ENCODE data around the gene ZNF644. TPM values are rescaled to one million over a fixed set of nuclear protein-coding genes. Genes with fewer than 3 reads are reported as not detected.

ZNF644 gene
- total RNA-seq, 1 experiment from 2014 or later, result 55.9 TPM

DNA sequence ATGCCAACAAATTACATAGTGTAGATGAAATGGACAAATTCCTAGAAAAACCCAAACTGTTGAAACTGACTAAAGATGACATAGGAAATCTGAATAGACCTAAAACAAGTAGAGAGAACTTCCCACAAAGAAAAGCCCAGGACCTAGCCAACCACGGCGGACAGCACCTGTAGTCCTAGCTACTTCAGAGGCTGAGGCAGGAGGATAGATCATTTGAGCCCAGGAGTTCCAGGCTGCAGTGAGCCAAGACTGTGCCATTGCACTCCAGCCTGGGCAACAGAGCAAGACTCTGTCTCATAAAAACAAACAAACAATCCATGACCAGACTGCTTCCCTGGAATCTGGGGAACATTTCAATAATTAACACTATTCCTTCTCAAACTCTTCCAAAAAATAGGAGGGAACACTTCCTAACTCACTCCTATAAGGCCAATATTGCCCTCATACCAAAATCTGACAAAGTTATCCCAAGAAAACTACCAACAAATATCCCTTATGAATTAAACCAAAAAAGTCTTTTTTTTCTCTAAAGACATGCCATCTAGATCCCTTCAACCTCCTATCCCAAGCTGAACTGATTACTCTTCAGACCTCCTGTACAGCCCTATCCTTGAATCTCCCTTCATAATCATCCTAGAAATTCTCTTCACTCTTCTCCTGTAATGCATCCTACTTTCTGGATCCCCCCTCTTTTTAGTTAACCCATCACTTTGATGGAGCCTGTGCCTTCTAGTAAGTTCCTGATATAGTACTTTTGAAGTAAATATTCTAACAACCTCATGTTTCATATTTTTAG, 15.5 kb downstream of the ZNF644 start:
- no peaks in the 10 kb centered on the region for H3K27me3 ChIP-seq (ENCODE audit: insufficient read depth, low read length)
- no peak overlapping the region for H3K4me2 ChIP-seq (ENCODE audit: low read length)
- no peaks in the 10 kb centered on the region for H3K36me3 ChIP-seq (ENCODE audit: control insufficient read depth in 1 of 2, insufficient read depth in 2 of 2, low read length in 2 of 2)
- ATAC-seq (no peak), DNase-seq (ENCODE audit: low read depth, low spot score) (no peak)
- ChIA-PET POLR2A (no interaction called here), CTCF (no interaction called here), RAD21 (ENCODE audit: low non-redundant PET in 1 of 2, low total read pairs in 2 of 2, uncharacterized antibody in 2 of 2, unreplicated experiment in 2 of 2) (no interaction called here)
- H4K20me1 ChIP-seq (ENCODE audit: insufficient read depth), result peaks cover 32% of the 10 kb centered on the region; the same call in 1 of the 2 replicates
- H3K9ac ChIP-seq (ENCODE audit: low read length), result no peak overlapping the region
- H3K9me2 ChIP-seq (ENCODE audit: insufficient read depth), result no peaks in the 10 kb centered on the region
- no peaks in the 10 kb centered on the region for H3K4me1 ChIP-seq (ENCODE audit: control insufficient read depth in 1 of 2, insufficient read depth in 2 of 2, low read length in 2 of 2)
- peaks cover 86% of the 10 kb centered on the region for H3K79me2 ChIP-seq (ENCODE audit: insufficient read depth, low read length)
- intact Hi-C loops (cut with micrococcal nuclease), result no loop called here
- H3K9me3 ChIP-seq (ENCODE audit: control insufficient read depth in 1 of 2, insufficient read depth in 1 of 2, low read depth in 1 of 2, low read length in 2 of 2), result no peaks in the 10 kb centered on the region
- BruUV-seq (replicated peaks), result no TSS peak
- H3K4me3 ChIP-seq (replicated peaks in 1 of 2; ENCODE audit: low read depth in 1 of 2, low read length in 2 of 2), result no peak overlapping the region
- no peak overlapping the region for H3K27ac ChIP-seq (ENCODE audit: low read depth, low read length)
- TF ChIP-seq, protein P1, sequence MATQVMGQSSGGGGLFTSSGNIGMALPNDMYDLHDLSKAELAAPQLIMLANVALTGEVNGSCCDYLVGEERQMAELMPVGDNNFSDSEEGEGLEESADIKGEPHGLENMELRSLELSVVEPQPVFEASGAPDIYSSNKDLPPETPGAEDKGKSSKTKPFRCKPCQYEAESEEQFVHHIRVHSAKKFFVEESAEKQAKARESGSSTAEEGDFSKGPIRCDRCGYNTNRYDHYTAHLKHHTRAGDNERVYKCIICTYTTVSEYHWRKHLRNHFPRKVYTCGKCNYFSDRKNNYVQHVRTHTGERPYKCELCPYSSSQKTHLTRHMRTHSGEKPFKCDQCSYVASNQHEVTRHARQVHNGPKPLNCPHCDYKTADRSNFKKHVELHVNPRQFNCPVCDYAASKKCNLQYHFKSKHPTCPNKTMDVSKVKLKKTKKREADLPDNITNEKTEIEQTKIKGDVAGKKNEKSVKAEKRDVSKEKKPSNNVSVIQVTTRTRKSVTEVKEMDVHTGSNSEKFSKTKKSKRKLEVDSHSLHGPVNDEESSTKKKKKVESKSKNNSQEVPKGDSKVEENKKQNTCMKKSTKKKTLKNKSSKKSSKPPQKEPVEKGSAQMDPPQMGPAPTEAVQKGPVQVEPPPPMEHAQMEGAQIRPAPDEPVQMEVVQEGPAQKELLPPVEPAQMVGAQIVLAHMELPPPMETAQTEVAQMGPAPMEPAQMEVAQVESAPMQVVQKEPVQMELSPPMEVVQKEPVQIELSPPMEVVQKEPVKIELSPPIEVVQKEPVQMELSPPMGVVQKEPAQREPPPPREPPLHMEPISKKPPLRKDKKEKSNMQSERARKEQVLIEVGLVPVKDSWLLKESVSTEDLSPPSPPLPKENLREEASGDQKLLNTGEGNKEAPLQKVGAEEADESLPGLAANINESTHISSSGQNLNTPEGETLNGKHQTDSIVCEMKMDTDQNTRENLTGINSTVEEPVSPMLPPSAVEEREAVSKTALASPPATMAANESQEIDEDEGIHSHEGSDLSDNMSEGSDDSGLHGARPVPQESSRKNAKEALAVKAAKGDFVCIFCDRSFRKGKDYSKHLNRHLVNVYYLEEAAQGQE (IDR thresholded peaks at IDR 0.05; ENCODE audit: low read depth), result no peak
- TF ChIP-seq EZH2phosphoT487 (IDR thresholded peaks at IDR 0.05; ENCODE audit: borderline replicate concordance), result no peak
- TF ChIP-seq, protein P2, sequence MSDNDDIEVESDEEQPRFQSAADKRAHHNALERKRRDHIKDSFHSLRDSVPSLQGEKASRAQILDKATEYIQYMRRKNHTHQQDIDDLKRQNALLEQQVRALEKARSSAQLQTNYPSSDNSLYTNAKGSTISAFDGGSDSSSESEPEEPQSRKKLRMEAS (IDR thresholded peaks at IDR 0.05), result no peak
- TF ChIP-seq JUND (IDR thresholded peaks at IDR 0.05), result no peak
- TF ChIP-seq ZNF274 (IDR thresholded peaks at IDR 0.05; ENCODE audit: low read depth, low read length), result no peak
- TF ChIP-seq POLR2AphosphoS5 (IDR thresholded peaks at IDR 0.05; ENCODE audit: low read depth, low read length), result no peak
- no peak for TF ChIP-seq SIN3A (IDR thresholded peaks at IDR 0.05; ENCODE audit: low read depth)
- no peak for TF ChIP-seq CEBPB (IDR thresholded peaks at IDR 0.05; ENCODE audit: low read depth)
- no peak for TF ChIP-seq RAD21 (IDR thresholded peaks at IDR 0.05; ENCODE audit: low read depth)
- no peak for TF ChIP-seq EGR1 (IDR thresholded peaks at IDR 0.05; ENCODE audit: low read depth)
- H2AFZ ChIP-seq (ENCODE audit: low read depth, low read length, poor library complexity, severe bottlenecking), result no peak overlapping the region
